Thoracic aorta (tissue), 2 donors: ENCODE results near the gene EXOC6. TPM values are rescaled to one million over a fixed set of nuclear protein-coding genes. Genes with fewer than 3 reads are reported as not detected.

Source experiments
- ATAC-seq: fragments of 150-250 bp; one replicate; pipeline ENCODE4 v1.8.0; 2017; ENCODE audit warnings: low read depth; ENCODE audit not compliant: insufficient number of reproducible peaks, low FRiP score
- DNase-seq: peaks from one replicate; pipeline ENCODE4 v3.0.0-alpha.2; 2020; ENCODE audit warnings: low spot score
- H3K27ac ChIP-seq, 2 donors: fragments of 200-600 bp; sonication (generic); 1 replicate in 1 of 2; 2 replicates in 1 of 2; pipeline ENCODE4 v1.5.1; 2016; ENCODE audit warnings: mild to moderate bottlenecking in 2 of 2, moderate library complexity in 2 of 2
- H3K27me3 ChIP-seq: fragments of 200-600 bp; sonication (generic); replicated peaks from 2 replicates; pipeline ENCODE4 v1.6.0; 2016; ENCODE audit warnings: mild to moderate bottlenecking; ENCODE audit not compliant: insufficient read depth
- H3K36me3 ChIP-seq: fragments of 200-600 bp; sonication (generic); one replicate; pipeline ENCODE4 v1.5.1; 2016
- H3K4me1 ChIP-seq, 2 donors: fragments of 200-600 bp; sonication (generic); 1 replicate in 1 of 2; 2 replicates in 1 of 2; pipeline versions ENCODE4 v1.5.1 to v1.6.0; 2016; ENCODE audit warnings: low read depth in 2 of 2, mild to moderate bottlenecking in 1 of 2; ENCODE audit not compliant: control insufficient read depth in 1 of 2
- H3K4me3 ChIP-seq: fragments of 200-600 bp; sonication (generic); 2 replicates; pipeline ENCODE4 v1.5.1; 2016; ENCODE audit warnings: mild to moderate bottlenecking
- H3K9me3 ChIP-seq: fragments of 200-600 bp; sonication (generic); 2 replicates; pipeline ENCODE4 v1.5.1; 2016
- total RNA-seq, 2 donors: library from RNA; depleted of rRNA; stranded (reverse); fragments of >200 nt; gene quantifications; one replicate each; pipeline versions ENCODE4 v1.1.0 to v1.2.3, GENCODE V29; 2016
- TF ChIP-seq, protein P1 (sequence below): fragments of 200-600 bp; sonication (generic); IDR thresholded peaks from one replicate; pipeline ENCODE4 v1.5.1; 2019; ENCODE audit warnings: antibody characterized with exemption

EXOC6 gene
- total RNA-seq, 2 donors from 2014 or later = 13.3 to 16.8 TPM

DNA sequence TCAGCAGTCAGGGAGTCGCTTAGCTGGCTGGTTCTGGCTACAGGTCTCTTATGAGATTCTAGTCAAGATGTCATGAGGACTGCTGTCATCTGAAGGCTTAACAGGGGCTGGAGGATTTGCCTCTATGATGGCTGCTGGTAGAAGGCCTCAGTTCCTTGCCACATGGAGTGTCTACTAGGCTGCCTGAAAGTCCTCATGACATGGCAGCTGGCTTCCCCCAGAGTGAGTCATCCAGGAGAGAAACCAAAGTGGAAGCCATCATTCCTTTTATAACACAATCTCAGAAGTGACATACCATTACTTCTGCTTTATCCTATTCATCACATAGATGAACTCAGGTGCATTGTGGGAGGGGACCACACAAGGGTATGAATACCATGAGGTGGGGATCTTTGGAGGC lies 75.1 kb downstream of the EXOC6 start:
- H3K27ac ChIP-seq = no peak overlapping the region
- H3K4me3 ChIP-seq = no peak overlapping the region
- no peaks in the 10 kb centered on the region for H3K36me3 ChIP-seq
- no peak for ATAC-seq
- TF ChIP-seq, protein P1, sequence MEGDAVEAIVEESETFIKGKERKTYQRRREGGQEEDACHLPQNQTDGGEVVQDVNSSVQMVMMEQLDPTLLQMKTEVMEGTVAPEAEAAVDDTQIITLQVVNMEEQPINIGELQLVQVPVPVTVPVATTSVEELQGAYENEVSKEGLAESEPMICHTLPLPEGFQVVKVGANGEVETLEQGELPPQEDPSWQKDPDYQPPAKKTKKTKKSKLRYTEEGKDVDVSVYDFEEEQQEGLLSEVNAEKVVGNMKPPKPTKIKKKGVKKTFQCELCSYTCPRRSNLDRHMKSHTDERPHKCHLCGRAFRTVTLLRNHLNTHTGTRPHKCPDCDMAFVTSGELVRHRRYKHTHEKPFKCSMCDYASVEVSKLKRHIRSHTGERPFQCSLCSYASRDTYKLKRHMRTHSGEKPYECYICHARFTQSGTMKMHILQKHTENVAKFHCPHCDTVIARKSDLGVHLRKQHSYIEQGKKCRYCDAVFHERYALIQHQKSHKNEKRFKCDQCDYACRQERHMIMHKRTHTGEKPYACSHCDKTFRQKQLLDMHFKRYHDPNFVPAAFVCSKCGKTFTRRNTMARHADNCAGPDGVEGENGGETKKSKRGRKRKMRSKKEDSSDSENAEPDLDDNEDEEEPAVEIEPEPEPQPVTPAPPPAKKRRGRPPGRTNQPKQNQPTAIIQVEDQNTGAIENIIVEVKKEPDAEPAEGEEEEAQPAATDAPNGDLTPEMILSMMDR = no peak
- H3K27me3 ChIP-seq = no peaks in the 10 kb centered on the region
- no peak for DNase-seq
- no peaks in the 10 kb centered on the region for H3K4me1 ChIP-seq
- H3K9me3 ChIP-seq = peaks cover 7% of the 10 kb centered on the region

DNA sequence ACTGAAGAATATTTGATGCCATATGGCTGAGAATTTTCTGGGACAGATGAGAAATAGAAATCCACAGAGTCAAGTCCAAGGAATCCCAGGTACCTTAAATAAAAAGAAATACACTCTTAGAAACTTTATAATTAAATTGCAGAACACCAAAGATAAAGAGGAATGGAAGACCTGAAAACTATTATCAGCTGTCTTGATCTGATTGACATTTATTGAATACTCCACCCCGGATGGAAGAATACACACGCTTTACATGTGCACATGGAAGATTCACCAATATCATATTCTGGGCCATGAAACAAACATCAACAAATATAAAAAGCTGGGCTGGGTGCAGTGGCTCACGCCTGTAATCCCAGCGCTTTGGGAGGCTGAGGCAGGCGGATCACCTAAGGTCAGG lies 81.6 kb downstream of the EXOC6 start:
- DNase-seq (no peak), ATAC-seq (no peak)
- Histone ChIP-seq H3K27ac (no peak overlapping the region), H3K27me3 (no peaks in the 10 kb centered on the region), H3K36me3 (peaks cover 3% of the 10 kb centered on the region), H3K4me1 (no peaks in the 10 kb centered on the region), H3K4me3 (no peak overlapping the region), H3K9me3 (no peaks in the 10 kb centered on the region)
- TF ChIP-seq, protein P1 = no peak

DNA sequence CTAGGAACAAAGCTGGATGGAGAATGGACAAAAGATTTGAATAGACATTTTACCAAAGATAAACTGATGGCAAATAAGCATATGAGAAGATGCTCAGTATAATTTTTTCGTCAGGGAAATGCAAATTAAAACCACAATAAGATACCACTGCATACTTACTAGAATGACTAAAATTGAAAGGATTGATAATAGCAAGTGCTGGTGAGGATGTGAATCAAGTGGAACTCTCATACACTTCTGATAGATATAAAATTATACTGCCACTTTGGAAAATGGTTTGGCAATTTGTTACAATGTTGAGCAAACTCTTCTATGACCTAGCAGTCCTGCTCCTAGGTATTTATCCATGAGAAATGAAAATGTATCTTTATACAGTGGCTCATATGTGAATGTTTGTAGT lies 83.3 kb downstream of the EXOC6 start:
- H3K4me1 ChIP-seq = no peaks in the 10 kb centered on the region
- TF ChIP-seq, protein P1 = no peak
- DNase-seq (no peak), ATAC-seq (no peak)
- no peak overlapping the region for H3K27ac ChIP-seq
- peaks cover 3% of the 10 kb centered on the region for H3K36me3 ChIP-seq
- no peak overlapping the region for H3K4me3 ChIP-seq
- H3K9me3 ChIP-seq = no peaks in the 10 kb centered on the region
- H3K27me3 ChIP-seq = no peaks in the 10 kb centered on the region

DNA sequence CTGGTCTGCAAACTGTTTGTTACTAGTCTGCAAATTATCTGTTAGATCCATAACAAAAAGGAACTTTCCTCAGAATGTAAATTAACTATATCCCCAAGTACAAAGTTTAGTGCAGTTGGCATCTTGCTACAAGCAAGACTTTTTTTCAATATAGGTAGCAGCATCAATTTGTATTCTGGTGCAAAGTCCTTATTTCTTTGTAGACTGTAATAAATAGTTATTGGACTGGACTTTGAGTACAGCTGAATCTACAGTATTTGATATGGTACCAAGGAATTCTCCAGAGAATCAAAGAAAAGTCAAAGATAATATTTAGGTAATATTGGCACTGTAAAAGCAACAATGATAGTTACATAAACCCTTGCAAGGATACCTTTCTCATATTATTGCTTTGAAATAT lies 89.6 kb downstream of the EXOC6 start:
- no peaks in the 10 kb centered on the region for H3K27me3 ChIP-seq
- no peak overlapping the region for H3K4me3 ChIP-seq
- no peaks in the 10 kb centered on the region for H3K9me3 ChIP-seq
- H3K27ac ChIP-seq = no peak overlapping the region
- H3K4me1 ChIP-seq = no peaks in the 10 kb centered on the region
- TF ChIP-seq, protein P1 = no peak
- DNase-seq (no peak), ATAC-seq (no peak)
- H3K36me3 ChIP-seq = no peaks in the 10 kb centered on the region

DNA sequence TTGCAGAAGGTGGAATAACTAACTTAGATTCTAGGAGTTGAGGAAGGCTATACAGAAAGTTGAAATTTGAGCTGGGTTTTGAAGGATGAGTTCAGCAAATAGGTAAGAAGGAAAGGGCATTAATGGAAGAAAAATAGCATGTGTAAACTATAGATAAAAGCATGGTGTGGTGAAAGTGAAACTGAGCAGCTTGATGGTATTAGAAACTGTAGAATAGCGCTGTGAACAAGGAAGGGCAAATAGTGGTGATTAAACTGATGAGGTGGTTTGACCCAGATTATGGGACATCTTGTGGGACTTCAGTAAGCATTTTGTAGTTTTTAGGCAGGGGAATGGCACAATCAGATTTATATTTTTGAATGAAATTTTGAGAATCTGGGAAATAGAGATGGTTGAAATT lies 90.5 kb downstream of the EXOC6 start:
- ATAC-seq (no peak), DNase-seq (no peak)
- H3K4me3 ChIP-seq = no peak overlapping the region
- H3K9me3 ChIP-seq = no peaks in the 10 kb centered on the region
- no peaks in the 10 kb centered on the region for H3K4me1 ChIP-seq
- TF ChIP-seq, protein P1 = no peak
- H3K27me3 ChIP-seq = no peaks in the 10 kb centered on the region
- no peaks in the 10 kb centered on the region for H3K36me3 ChIP-seq
- H3K27ac ChIP-seq = no peak overlapping the region
